Tongue (tissue), 2 donors: ENCODE measurements around the gene NSUN2. TPM values are rescaled to one million over a fixed set of nuclear protein-coding genes. Genes with fewer than 3 reads are reported as not detected.

Experiments
- DNase-seq: peaks from one replicate; pipeline ENCODE4 v3.0.0-alpha.2; 2015
- total RNA-seq: library from RNA; depleted of rRNA; stranded (reverse); fragments of >200 nt; gene quantifications from one replicate; pipeline ENCODE4 v1.2.3, GENCODE V29; 2014

Gene NSUN2
- total RNA-seq, 1 donor from 2014 or later = 43.8 TPM

DNA sequence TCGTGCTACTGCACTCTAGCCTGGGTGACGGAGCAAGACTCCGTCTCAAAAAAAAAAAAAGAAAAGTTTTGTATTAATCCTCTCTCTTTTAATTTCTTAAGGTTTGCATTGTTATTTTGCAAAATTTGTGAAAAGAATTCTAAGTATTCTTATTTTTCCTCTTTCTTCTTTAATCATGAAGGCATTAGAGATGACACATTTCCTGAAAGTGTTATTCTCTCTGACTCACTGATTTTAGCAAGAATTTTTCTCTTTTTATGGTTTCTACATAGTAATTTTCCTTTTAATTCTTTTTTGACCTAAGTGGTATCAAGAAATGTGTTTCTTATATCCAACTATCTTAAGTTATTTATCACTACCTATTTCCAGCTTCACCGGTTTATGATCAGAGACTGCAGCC, 78.0 kb downstream of the NSUN2 start:
- no peak for DNase-seq

DNA sequence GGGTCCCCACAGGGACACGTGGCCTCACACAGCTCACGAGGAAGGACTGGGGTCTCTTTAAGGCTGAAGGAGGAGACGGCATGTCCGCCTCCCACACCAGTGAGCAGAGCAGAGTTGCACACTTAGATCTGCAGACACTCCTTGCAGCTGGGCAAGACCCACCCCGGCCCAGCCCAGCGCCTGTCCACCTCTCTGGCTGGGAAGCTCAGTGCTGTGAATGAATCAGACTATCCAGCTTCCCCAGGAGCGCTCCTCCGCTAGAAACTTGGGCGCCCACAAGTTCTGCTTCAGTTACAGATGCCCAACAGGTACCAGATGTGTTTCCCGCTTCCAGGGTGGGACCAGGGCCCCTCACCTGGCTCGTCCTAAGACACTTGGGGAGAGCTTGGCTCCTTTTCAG, 78.9 kb downstream of the NSUN2 start:
- no peak for DNase-seq

GRCh38 chr5:6552612-6553011, 80.2 kb downstream of the NSUN2 start:
- no peak for DNase-seq

DNA sequence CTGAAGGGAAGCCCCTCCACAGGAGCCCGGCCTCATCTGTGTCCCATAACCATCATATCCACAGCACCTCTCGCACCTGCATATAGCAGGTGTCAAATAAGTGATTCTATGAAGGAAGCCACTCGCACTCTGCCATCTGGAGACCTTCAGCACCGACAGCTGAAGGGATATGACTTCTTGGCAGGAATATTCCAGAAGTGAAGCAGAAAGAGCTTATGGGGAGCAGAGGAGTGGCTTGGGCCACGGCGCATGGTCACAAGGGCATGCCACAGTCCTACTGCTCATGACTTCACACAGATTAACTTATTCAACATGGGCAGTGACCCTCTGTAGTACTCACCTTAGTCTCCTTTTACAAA, 80.9 kb downstream of the NSUN2 start:
- no peak for DNase-seq

DNA sequence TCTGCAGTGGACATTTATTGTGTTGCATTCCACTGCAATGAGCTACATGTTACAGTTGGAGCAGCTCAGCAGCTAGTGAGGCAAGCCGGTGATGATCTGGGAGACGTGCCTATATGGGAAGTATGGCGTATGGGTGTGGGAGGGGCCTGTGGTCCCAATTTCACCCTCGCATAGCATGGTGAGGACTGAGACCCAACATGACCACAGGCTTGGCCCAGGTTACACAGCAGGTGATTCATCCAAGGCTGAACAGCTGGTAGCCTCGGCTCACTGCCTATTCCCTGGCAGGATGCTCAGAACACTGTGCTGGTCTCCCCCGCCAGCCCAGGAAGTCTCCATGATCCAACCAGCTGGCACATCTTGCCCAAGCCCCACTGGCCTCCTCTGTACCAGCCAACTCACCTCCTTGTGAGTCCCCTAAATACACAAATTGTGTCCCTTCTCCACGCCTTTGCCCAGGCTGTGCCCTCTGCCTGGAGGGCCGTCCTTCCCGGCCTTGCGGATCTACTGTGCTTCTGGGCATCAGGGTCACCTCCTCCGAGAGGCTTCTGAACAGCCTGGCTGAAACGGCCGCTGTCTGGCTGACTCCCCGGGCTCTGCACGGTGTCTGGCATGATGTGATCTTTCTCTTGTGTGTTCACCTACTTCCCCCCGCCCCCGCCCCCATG, 81.4 kb downstream of the NSUN2 start:
- DNase-seq = peak; percentile 27

- DNase-seq = no peak
These were observed 82.2 kb downstream of the NSUN2 start for GRCh38 chr5:6550628-6551027.

Other genes starting within 250 kb of the NSUN2 start
- 2.3 TPM for gene UBE2QL1, start 184.2 kb downstream of the NSUN2 start, total RNA-seq
- 3.6 TPM for gene SRD5A1, start 396 bp upstream of the NSUN2 start, total RNA-seq
- gene TENT4A, start 80.4 kb upstream of the NSUN2 start, total RNA-seq = 21.2 TPM